ENCODE measurements around the gene SHLD3.

DNA sequence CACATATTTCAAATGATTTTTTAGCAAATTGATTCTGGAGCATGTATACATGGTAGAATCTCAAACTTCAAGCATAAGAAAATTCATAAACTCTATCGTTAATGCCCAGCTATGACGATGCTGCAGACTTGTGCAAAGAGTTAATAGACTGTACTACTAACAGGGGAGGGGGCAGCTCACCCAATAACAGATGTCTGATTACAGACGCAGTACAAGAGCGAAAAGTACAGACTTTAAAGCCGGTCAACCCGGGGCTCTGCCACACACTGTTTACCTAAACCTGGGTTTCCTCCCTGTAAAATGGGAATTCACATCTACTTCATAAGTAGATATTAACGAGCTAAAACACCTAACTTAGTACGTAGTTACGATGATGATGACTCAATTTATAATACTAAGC is 1.3 kb upstream of the SHLD3 start:
- TF ChIP-seq CTCF (conservative IDR thresholded peaks at IDR 0.05; ENCODE audit: low read depth, low read length) (no peak), EZH2 (IDR thresholded peaks at IDR 0.05; ENCODE audit: borderline replicate concordance, low read depth, low read length, poor library complexity, severe bottlenecking) (no peak)
